GM12878 (cell line): ENCODE results near the gene IER5L. TPM values are rescaled to one million over a fixed set of nuclear protein-coding genes. Genes with fewer than 3 reads are reported as not detected.

ENCODE experiments used
- BCL3 ChIP-seq: IDR thresholded peaks from 2 replicates; pipeline ENCODE4 v1.6.1; 2011; ENCODE audit warnings: borderline replicate concordance, low read depth, mild to moderate bottlenecking, moderate library complexity, low read length; ENCODE audit not compliant: insufficient read depth, poor library complexity, severe bottlenecking
- CBFB ChIP-seq: IDR thresholded peaks from 2 replicates; pipeline ENCODE4 v1.6.1; 2016; ENCODE audit warnings: antibody characterized with exemption, low read depth
- CEBPB ChIP-seq, 2 experiments: fragments of 150-350 bp in 1 of 2; IDR thresholded peaks; 2 replicates each; pipeline ENCODE4 v1.6.1; 2012 to 2014; ENCODE audit warnings: low read depth in 2 of 2, low read length in 2 of 2, borderline replicate concordance in 1 of 2, inconsistent platforms in 1 of 2
- CHD4 ChIP-seq: fragments of 200-600 bp; sonication (generic); IDR thresholded peaks from 2 replicates; pipeline ENCODE4 v1.6.1; 2016; ENCODE audit warnings: mild to moderate bottlenecking
- E2F4 ChIP-seq: IDR thresholded peaks from 2 replicates; pipeline ENCODE4 v1.6.1; 2012; ENCODE audit warnings: low read depth, low read length, improper control_type of control experiment
- ETV6 ChIP-seq, 2 experiments: fragments of 450-650 bp in 1 of 2; IDR thresholded peaks in 1 of 2; conservative IDR thresholded peaks in 1 of 2; 2 replicates each; pipeline ENCODE4 v1.6.1; 2014; ENCODE audit warnings: antibody characterized with exemption in 1 of 2, borderline replicate concordance in 1 of 2, low read depth in 1 of 2, mild to moderate bottlenecking in 1 of 2, moderate library complexity in 1 of 2
- EZH2 ChIP-seq: IDR thresholded peaks from 2 replicates; pipeline ENCODE4 v1.6.1; 2012; ENCODE audit warnings: low read depth, mild to moderate bottlenecking, control low read depth, inconsistent platforms, low read length, borderline replicate concordance; ENCODE audit not compliant: control insufficient read depth
- GABPA ChIP-seq: IDR thresholded peaks from 2 replicates; pipeline ENCODE4 v1.6.1; 2014; ENCODE audit warnings: antibody characterized with exemption, low read depth, mild to moderate bottlenecking, inconsistent platforms
- GATAD2B ChIP-seq: fragments of 450-650 bp; conservative IDR thresholded peaks from 2 replicates; pipeline ENCODE4 v1.6.1; 2017; ENCODE audit warnings: low read depth, mild to moderate bottlenecking, moderate library complexity
- HDGF ChIP-seq: fragments of 450-650 bp; IDR thresholded peaks from 2 replicates; pipeline ENCODE4 v1.6.1; 2016; ENCODE audit warnings: antibody characterized with exemption
- IKZF2 ChIP-seq, 2 experiments: fragments of 450-650 bp; IDR thresholded peaks; 2 replicates each; pipeline ENCODE4 v1.6.1; 2017; ENCODE audit warnings: mild to moderate bottlenecking in 2 of 2, moderate library complexity in 2 of 2
- MTA3 ChIP-seq: IDR thresholded peaks from 2 replicates; pipeline ENCODE4 v1.6.1; 2012; ENCODE audit warnings: low read length, inconsistent platforms, borderline replicate concordance
- MYB ChIP-seq: fragments of 150-350 bp; IDR thresholded peaks from 2 replicates; pipeline ENCODE4 v1.6.1; 2014; ENCODE audit warnings: mild to moderate bottlenecking, low read depth, low read length, borderline replicate concordance
- NKRF ChIP-seq: fragments of 450-650 bp; conservative IDR thresholded peaks from 2 replicates; pipeline ENCODE4 v1.6.1; 2017; ENCODE audit warnings: mild to moderate bottlenecking, moderate library complexity
- NR2F1 ChIP-seq: fragments of 450-650 bp; conservative IDR thresholded peaks from 2 replicates; pipeline ENCODE4 v1.6.1; 2017; ENCODE audit warnings: mild to moderate bottlenecking
- PAX8 ChIP-seq: fragments of 450-650 bp; IDR thresholded peaks from 2 replicates; pipeline ENCODE4 v1.6.1; 2017; ENCODE audit warnings: mild to moderate bottlenecking, moderate library complexity
- PKNOX1 ChIP-seq: fragments of 450-650 bp; IDR thresholded peaks from 2 replicates; pipeline ENCODE4 v1.6.1; 2016; ENCODE audit warnings: mild to moderate bottlenecking
- RELB ChIP-seq: fragments of 450-650 bp; IDR thresholded peaks from 2 replicates; pipeline ENCODE4 v1.6.1; 2017; ENCODE audit warnings: low read depth, mild to moderate bottlenecking, moderate library complexity
- TAF1 ChIP-seq: IDR thresholded peaks from 2 replicates; pipeline ENCODE4 v1.6.1; 2011; ENCODE audit warnings: mild to moderate bottlenecking, low read depth, low read length, borderline replicate concordance
- ZNF207 ChIP-seq: fragments of 450-650 bp; IDR thresholded peaks from 2 replicates; pipeline ENCODE4 v1.6.1; 2014; ENCODE audit warnings: antibody characterized with exemption, mild to moderate bottlenecking, borderline replicate concordance
- ZZZ3 ChIP-seq: IDR thresholded peaks from 2 replicates; pipeline ENCODE4 v1.6.1; 2011; ENCODE audit warnings: low read depth; ENCODE audit not compliant: control insufficient read depth, insufficient read length
- polyA plus RNA-seq, 11 experiments: library from polyadenylated mRNA; depleted of rRNA in 4 of 11; unstranded in 6 of 11; stranded (reverse) in 5 of 11; fragments of >200 nt; fragmentation: Nextera tagmentation in 4 of 11; fragmentation: Illumina TruSeq in 1 of 11; extraction: Ambion mirVana in 4 of 11; extraction: Trizol in 1 of 11; gene quantifications; 1 replicate in 1 of 11; 2 replicates in 10 of 11; pipeline versions ENCODE4 v1.2.1 to v1.2.3, GENCODE V29; 2011 to 2016; ENCODE audit warnings: inconsistent platforms in 2 of 11, missing spikeins in 2 of 11, low read depth in 1 of 11
- total RNA-seq, 4 experiments: library from RNA; depleted of rRNA in 3 of 4; stranded (reverse); fragments of >200 nt in 3 of 4; fragmentation: Illumina TruSeq in 1 of 4; extraction: Trizol in 1 of 4; gene quantifications; 2 replicates each; pipeline versions ENCODE4 v1.2.1 to v1.2.3, GENCODE V29; 2013 to 2021

IER5L gene
- total and polyA plus RNA-seq, 10 of the 15 experiments (the other 5 are each of a cell fraction or from before 2014, with no cell fraction given), result 0.04 to 1.4 (median 0.17) TPM

GRCh38 chr9:129141066-129142041 lies 36.7 kb downstream of the IER5L start (continued):
- TF ChIP-seq GABPA (no peak), TAF1 (no peak), IKZF2 (IDR thresholded peaks at IDR 0.05) (peak; percentile 82 to 88), ZNF207 (no peak), PAX8 (no peak), ZZZ3 (no peak), PKNOX1 (0 out of 2 replicates have a peak, but pooled peaks have one; percentile 17), GATAD2B (peak; percentile 45; the same call in 1 of the 2 replicates), MYB (no peak), EZH2 (no peak), HDGF (peak; percentile 55), CHD4 (no peak), ETV6 (conservative IDR thresholded peaks at IDR 0.05 in 1 of 2, IDR thresholded peaks at IDR 0.05 in 1 of 2; ENCODE audit: borderline replicate concordance in 1 of 2, low read depth in 1 of 2) (no peak), CBFB (peak; percentile 85), MTA3 (no peak), NKRF (0 out of 2 replicates have a peak, but pooled peaks have one; percentile 38), NR2F1 (peak; percentile 60; the same call in 1 of the 2 replicates), E2F4 (no peak), RELB (peak; percentile 83), BCL3 (no peak), CEBPB (IDR thresholded peaks at IDR 0.05; ENCODE audit: borderline replicate concordance in 1 of 2, low read depth in 2 of 2, low read length in 2 of 2) (no peak)
